NT2/D1 (cell line): ENCODE results near the gene PLEKHD1.

Experiments used
- SUZ12 ChIP-seq: IDR thresholded peaks from 2 replicates; pipeline ENCODE4 v1.6.1; 2011; ENCODE audit not compliant: insufficient read length, insufficient read depth; ENCODE audit errors: extremely low read depth
- YY1 ChIP-seq: IDR thresholded peaks from 2 replicates; pipeline ENCODE4 v1.6.1; 2011; ENCODE audit not compliant: insufficient read length, insufficient read depth
- ZNF274 ChIP-seq: IDR thresholded peaks from 2 replicates; pipeline ENCODE4 v1.6.1; 2011; ENCODE audit warnings: mild to moderate bottlenecking, low read depth, low read length

GRCh38 chr14:69479696-69480095 lies 4.8 kb upstream of the PLEKHD1 start:
- TF ChIP-seq YY1: no peak
- no peak for TF ChIP-seq SUZ12
- TF ChIP-seq ZNF274: no peak
